ENCODE data around the gene SLC22A16. TPM values are rescaled to one million over a fixed set of nuclear protein-coding genes. Genes with fewer than 3 reads are reported as not detected.

SLC22A16 gene
- total and polyA plus RNA-seq, 2 experiments from 2014 or later = not detected

DNA sequence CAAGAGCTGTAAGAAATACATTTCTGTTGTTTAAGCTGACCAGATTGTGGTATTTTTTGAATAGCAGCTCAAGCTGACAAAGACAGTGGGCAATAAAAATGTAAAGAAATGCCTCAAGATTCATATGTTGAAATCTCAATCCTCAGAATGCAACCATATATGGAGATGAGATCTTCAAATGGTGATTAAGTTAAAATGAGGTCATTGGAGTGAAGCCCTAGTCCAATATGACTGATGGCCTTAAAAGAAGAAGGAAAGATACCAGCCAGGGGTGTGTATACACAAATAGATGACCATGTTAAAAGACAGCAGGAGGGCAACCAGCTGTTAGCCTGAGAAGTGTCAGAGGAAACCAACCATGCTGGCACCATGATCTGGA is 54.0 kb downstream of the SLC22A16 start:
- Histone ChIP-seq H3K9me3 (ENCODE audit: low read depth) (no peaks in the 10 kb centered on the region), H3K27ac (no peak overlapping the region), H3K4me1 (ENCODE audit: low read depth) (peaks cover 9% of the 10 kb centered on the region), H3K36me3 (no peaks in the 10 kb centered on the region), H3K4me3 (no peak overlapping the region), H3K27me3 (no peaks in the 10 kb centered on the region)
- no peak for TF ChIP-seq CTCF (IDR thresholded peaks at IDR 0.05; ENCODE audit: low read depth, low read length)
- peak in 1 of 2 donors; percentile 13 for DNase-seq (ENCODE audit: low read depth in 1 of 2, low spot score in 1 of 2)

GRCh38 chr6:110421749-110422443 is 54.5 kb downstream of the SLC22A16 start:
- Histone ChIP-seq H3K4me1 (ENCODE audit: low read depth) (peaks cover 9% of the 10 kb centered on the region), H3K9me3 (ENCODE audit: low read depth) (no peaks in the 10 kb centered on the region), H3K36me3 (no peaks in the 10 kb centered on the region), H3K4me3 (no peak overlapping the region), H3K27ac (no peak overlapping the region), H3K27me3 (no peaks in the 10 kb centered on the region)
- TF ChIP-seq CTCF (IDR thresholded peaks at IDR 0.05; ENCODE audit: low read depth, low read length) = no peak
- no peak for DNase-seq (ENCODE audit: low read depth in 1 of 2, low spot score in 1 of 2)

GRCh38 chr6:110419028-110419739 is 57.2 kb downstream of the SLC22A16 start:
- TF ChIP-seq CTCF (IDR thresholded peaks at IDR 0.05; ENCODE audit: low read depth, low read length) = no peak
- no peak overlapping the region for H3K27ac ChIP-seq
- no peak for DNase-seq (ENCODE audit: low read depth in 1 of 2, low spot score in 1 of 2)
- H3K9me3 ChIP-seq (ENCODE audit: low read depth) = no peaks in the 10 kb centered on the region
- H3K4me1 ChIP-seq (ENCODE audit: low read depth) = peaks cover 25% of the 10 kb centered on the region
- no peaks in the 10 kb centered on the region for H3K27me3 ChIP-seq
- no peak overlapping the region for H3K4me3 ChIP-seq
- H3K36me3 ChIP-seq = no peaks in the 10 kb centered on the region

DNA sequence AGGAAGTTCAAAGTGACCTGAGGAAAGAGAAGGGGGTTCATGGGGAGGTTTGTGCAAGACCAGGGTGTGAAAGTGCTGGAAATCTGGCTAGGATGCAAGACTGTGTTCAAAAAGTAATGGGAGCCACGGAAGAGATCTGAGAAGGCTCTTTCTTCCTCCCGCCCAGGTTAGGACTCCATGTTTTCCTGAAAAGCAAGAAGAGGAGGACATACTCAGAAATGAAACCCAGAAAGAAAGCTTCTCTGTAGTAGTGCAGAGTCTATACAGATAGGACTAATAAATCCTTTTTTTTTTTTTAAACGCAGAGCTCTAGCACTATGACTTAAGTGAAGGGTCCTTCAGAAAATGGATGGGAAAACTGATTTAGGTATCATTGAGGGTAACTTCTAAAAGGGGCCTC is 57.8 kb downstream of the SLC22A16 start:
- Histone ChIP-seq H3K27ac (no peak overlapping the region), H3K4me3 (no peak overlapping the region), H3K9me3 (ENCODE audit: low read depth) (no peaks in the 10 kb centered on the region), H3K4me1 (ENCODE audit: low read depth) (peaks cover 27% of the 10 kb centered on the region), H3K27me3 (no peaks in the 10 kb centered on the region), H3K36me3 (no peaks in the 10 kb centered on the region)
- TF ChIP-seq CTCF (IDR thresholded peaks at IDR 0.05; ENCODE audit: low read depth, low read length) = no peak
- no peak for DNase-seq (ENCODE audit: low read depth in 1 of 2, low spot score in 1 of 2)

- no peak within 1 kb of the TSS for H3K4me3 ChIP-seq
Observed at GRCh38 chr6:110415086-110415916, 61.1 kb downstream of the SLC22A16 start, which contains the start of gene DDO. DDO (minus strand) TSS chr6:110415575; CDS start chr6:110413462, 2,113 bp downstream.

More at GRCh38 chr6:110415086-110415916, 61.1 kb downstream of the SLC22A16 start, which contains the start of gene DDO:
- Histone ChIP-seq H3K9me3 (ENCODE audit: low read depth) (no peaks in the 10 kb centered on the region), H3K27me3 (no peaks in the 10 kb centered on the region), H3K4me1 (ENCODE audit: low read depth) (peaks cover 30% of the 10 kb centered on the region), H3K36me3 (no peaks in the 10 kb centered on the region), H3K27ac (peak within 1 kb of the TSS; percentile 90)
- no peak for TF ChIP-seq CTCF (IDR thresholded peaks at IDR 0.05; ENCODE audit: low read depth, low read length)
- DNase-seq (ENCODE audit: low read depth in 1 of 2, low spot score in 1 of 2) = peak; percentile 33 to 42

All from cardiac muscle cell (in vitro differentiated cells and primary cell).